ENCODE measurements around the gene DSCAM.

DSCAM gene

DNA sequence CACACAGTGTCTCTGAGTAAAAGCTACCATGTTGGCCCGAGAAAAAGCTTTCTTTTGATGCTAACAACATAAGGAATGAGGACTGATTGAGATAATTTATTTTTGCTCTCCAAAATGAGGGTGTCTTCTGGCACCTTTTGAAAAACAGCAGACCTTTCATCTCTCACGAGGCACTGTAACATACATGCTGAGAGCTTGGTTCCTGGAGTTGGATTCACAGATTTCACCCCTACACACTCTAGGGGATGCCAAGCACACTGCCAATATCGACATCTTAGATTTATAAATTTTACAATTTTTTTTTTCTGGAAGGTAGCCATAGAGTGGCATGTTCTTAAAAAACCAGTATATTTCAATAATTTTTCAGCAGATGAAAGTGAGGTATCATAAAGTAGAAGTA lies 408.3 kb downstream of the DSCAM start:
- DNase-seq: no peak

DNA sequence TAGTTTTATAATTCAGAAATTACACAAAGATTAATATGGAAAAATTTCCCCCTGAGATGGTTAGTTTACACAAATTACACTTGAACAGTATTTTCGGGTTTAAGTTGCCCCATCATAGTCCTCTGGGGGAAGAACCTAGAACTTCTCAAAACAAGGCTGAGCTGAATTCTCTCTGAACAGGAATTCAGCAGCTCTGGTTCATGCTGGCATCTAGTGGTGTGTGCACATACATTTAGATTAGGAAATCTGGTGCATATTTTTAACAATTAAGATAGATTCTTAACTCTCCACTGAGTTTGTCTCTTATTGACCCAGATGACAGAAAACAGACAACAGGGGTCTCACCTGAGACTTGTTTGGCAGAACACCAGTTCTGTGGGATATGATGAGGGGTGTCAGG lies 410.7 kb downstream of the DSCAM start:
- no peak for DNase-seq

DNA sequence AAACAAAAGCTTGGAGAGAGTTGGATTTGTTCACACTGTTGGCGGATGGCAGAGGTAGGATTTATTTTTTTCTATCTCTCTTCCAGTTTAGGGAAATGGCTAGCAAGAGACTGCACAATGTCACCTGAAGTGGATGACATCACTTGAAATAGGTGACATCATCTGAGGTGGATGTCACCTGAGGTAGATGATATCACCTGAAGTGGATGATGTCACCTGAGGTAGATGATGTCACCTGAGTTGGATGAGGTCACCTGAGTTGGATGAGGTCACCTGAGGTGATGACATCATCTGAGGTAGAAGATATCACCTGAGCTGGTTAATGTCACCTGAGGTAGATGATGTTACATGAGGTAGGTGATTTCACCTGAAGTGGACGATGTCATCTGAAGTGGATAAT lies 413.4 kb downstream of the DSCAM start:
- DNase-seq: no peak

DNA sequence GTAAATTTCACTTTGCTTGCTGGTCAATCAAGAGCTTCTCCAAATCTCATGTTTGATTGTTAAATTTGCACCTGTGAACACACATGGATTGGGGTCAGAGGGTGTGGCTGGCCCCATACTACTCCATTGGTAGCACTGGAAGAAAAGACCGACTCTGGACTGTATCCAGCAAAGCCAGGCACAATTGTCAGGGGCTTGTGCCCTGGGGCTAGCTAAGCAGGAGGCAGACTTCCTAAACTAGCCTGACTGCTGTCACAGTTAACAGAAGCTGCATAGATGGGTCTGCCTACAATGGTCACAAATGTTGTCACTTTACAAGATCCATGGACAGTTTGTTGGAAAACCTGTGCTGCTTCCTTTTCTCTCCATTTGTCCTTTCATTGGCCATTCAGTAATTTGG lies 421.0 kb downstream of the DSCAM start:
- no peak for DNase-seq

DNA sequence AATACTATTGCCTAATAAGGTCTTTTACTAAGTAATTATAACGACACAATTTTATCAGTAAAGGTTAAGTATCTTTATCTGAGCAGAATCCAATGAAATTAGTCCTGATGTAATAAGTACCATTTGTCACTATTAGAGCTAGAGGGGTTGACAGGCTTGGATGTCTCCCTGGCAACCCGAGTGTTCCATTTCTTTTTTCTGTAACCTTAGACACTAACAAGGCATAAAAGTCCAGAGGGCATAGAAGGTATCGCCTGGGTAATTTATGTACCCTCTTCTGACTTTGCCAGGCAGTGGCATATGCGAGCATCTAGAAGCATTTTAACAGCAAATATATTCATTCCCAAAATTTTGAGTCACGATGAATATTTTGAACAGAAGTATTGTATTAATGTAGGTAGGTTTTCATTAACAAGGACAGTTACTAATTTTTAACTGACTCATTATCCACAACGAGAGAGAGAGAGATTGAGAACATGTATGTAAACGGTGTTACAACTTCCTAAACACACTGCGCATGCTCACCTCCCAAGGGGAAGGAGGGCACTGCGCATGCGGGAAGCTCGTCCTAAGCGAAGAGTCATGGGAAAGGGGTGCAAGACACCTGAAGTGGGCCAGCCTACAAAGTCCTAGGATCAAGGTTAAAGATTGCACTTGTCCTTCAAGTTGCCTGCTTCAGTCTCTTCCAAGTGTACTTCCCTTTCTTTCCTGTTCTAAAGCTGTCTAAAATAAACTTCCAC lies 423.9 kb downstream of the DSCAM start:
- DNase-seq: no peak

DNA sequence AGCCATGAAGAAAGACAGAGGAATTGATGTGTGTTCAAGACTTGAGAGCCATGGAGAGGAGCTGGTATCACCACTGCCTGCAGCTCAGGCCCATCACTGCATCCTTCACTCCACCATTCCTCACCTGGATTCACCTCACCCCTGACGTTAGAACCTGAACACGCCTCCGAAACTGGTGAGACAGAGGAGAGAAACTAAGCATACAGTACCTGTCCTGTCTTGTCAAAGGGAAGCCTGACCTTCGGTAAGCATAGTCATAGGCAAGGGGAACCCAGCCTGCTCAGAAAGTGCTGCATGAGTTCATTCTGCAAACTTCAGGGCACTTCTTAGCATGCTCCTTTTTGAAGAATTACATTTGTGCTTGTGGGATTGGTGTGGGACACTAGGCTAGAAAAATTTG lies 425.8 kb downstream of the DSCAM start:
- DNase-seq: no peak

DNA sequence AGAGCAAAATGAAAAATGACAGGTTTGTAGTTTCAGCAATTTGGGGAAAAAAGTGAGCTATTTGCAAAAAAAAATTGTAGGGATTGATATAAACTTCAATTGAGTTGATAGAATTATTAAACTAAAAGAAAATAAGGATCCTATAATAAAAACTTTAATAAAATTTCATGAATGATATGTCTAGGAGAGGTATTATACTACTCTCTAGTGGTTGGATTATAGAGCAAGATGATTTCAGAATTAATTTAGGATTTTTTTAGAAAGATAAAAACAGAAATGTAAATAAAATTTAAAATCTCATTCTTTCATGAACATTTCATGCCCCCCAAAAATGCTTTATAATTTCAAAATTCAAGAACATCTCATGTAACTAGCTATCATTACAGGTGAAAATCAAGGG lies 430.4 kb downstream of the DSCAM start:
- no peak for DNase-seq

DNA sequence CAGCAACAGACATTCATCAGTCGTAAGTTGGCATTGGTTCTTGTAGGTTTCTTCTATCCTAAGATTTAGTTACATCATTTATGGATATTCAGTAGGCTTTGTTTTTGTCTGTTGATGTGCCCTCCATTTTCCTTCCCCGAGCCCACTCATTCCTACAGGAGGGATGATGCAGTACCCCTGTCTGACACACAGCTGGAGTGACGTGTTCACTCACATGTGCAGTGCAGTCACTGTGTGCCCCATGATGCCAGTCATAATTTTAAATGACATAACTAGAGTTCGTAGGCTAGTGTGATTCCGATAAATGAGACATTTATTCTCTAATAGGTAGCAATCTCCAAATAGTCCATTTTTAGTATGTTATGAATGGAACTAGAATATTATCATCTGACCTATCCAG lies 438.4 kb downstream of the DSCAM start:
- no peak for DNase-seq

DNA sequence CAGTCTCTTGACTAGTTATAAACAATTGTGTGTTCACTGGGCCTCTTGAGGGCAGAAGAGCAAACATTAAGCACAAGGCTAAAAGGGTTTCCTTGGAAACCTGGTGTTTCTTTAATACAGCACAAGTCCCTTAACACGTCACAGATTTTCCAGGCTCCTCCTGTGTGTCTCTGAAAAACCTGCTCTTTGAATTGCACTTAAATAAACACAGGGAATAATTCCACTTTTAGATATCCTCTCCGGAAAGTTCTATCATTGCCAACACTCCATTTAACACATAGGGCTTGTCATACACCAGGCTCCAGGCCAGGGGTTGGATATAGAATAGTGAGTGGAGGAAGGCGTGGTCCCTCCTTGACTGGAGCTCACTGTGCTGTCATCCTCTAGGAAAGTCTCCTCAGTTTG lies 442.6 kb downstream of the DSCAM start:
- DNase-seq: no peak

DNA sequence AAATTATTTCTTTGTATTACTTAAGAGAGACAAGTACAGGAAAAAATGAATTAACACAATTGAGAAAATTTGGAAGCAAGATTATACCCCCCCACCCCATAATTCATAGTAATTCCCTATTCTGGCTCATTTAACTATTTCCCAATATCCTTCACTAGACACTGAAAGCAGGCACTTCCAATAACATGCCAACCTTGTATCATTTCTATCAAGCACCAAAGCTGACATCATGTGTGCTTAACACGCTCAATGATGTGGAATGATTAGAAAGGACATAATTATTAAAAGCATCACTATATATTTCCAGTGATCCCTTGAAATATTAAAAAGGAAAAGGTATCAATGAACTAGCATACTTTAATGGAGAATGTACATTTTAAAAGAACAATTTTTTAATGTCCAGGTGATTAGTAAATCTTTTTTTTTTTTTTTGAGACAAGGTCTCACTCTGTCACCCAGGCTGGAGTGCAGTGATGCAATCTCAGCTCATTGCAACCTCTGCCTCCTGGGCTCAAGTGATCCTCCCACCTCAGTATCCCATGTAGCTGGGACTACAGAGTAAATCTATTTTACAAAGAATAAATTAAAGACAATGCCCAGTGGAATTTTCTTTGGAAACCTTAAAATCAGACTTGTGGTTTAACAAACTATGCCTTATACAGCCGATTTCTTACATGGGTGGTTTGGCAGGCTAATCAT lies 443.9 kb downstream of the DSCAM start:
- no peak for DNase-seq

DNA sequence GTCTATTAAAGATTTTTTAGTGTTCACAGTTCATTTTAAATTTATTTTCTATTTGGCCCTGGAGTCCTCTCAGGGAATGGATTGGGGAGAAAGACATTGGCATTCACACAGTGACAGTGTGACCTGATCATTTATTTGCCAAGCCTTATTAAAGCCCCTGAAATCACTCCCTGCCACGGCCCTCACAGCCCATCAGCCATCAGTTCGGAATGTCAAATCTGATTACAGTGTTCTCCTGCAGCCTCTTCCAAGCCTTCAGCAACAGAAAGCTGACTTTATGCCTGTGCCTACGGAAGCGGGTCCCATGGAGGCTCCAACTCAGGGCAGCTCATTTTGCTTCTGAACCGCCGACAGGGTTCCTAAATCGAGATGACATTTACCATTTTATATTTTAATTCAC lies 451.2 kb downstream of the DSCAM start:
- no peak for DNase-seq

DNA sequence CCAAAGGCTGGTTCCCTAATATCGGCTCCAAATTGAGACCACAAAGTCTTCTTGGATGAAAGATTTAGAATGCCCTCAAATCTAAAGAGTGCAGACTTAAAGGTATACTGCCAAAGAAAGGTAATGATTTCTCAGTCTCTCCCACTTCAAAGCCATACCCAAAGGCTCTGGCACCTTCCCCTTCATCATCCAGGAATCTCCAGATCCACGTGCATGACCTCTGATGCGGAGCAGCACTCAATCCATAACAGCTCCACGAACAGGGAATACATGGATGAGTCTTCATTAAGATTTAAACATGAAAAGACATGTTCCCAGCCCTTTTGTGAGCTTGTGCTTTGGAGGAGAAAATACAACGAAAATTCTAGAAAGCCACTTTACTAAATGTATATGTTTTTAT lies 453.9 kb downstream of the DSCAM start:
- no peak for DNase-seq

DNA sequence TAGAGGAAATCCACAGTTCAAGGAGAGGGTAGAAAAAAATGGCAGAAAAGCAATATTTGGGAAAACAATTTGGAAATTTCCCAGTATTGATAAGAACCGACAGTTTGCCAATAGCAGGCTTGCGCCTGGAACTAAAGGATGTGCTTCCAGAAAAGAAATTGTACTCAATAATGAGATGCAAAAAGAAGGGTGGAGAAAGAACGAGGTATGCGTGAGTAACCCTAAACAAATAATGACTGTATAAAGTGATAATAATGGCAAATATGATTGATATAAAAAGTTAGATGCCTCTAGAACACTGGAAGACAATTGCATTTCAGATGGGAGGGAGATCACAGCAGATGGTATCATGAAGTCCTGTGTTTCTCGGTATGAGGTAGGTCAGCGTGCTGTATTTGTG lies 458.9 kb downstream of the DSCAM start:
- no peak for DNase-seq

DNA sequence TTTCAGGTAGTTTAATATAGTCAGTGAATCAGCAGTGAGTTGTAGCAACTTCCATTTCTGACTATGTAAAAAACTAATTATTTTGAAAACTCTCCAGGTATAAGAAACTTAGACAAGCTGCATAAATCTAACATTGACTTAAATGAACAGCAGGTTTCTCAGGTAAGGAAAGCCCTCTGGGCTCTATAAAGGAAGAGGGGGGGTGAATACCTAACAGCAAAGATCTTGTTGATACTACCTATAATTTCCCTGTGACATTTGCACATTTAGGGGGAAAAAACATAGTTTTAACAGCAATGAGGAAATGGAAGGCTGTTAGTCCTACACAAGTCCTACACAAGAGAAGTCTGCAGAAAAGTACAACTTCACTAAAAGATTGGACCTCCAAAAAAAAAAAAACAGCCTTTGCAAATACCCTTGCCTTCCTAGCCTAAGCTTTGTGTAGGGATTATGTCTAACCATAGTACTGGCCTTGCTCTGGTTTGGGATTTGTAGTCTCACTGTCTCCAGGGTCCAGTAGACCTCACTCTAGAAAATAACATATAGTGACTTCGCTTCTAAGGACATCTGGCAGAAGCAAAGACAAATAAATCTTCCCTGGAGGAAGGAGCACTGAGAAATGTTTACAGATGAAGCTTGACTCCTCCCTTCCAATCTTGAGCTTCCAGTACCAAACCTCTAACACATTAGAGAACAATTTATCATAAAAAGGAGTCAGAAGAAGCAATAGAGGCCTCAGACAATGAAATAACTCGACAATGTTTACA lies 459.8 kb downstream of the DSCAM start:
- DNase-seq: no peak

DNA sequence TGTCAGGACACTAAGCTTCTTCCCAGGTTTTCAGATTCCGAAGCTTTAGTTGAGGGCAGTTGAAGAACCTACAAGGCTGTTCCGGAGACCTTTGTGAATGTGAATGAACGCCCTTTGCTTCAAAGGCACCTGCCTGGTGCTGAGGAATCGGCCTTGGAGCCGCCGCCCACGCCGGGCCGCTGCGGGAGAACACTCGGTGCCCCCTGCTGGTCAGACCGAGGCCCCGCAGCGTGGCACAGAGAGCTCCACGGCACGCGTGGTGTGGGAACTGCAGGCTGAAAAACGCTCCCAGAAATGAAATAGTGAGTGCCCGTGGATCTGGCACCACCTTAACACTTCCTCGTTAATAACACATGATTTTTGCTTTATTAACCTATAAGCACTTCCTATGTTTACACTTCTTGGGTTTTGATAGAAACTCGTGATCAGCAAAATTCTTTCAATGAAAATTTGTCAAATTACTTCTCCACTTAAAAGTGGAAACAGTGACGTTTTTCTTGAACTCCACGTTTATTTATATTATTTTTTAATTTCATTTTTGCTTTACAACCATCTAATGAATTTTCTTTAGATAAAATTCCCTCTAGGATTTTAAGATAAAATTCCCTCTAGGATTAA lies 460.6 kb downstream of the DSCAM start:
- peak in 1 of 2 experiments; percentile 9 for DNase-seq

DNA sequence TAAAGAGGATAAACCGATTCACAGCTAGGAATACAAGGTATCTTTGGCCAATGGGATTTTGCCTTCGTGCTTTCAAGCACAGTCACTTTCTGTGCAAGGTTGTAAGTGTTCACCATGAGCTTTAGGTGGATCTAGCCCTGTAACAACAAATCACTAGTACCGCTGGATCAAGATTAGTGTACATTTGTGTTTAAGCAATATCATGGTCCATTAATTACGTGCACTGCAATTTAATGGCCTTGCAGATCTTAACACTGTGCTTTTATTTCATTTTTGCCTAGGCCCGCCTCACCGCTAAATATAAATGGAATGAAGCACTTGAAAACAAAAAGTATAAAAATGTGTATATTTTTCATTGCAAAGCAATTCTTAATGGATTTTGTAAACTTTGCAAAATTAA lies 461.1 kb downstream of the DSCAM start:
- DNase-seq: no peak

DNA sequence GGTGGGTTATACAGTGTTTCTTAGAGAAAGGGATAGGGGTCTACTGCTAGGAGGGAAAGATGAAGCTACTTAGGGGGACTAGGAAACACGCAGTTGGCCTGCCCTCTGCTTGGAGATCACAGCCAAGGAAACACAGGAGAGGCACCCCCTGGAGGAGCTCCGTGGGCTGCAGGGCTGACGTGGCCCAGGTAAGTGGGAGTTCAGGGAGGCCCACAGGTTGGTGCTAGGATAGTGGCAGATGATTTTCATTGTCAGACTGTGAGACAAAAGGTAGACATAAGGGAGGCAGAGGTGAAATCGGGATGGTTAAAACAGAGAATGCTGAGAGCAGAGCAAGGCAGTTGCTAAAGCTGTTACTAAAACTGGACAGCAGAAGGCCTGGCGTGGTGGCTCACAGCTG lies 463.0 kb downstream of the DSCAM start:
- no peak for DNase-seq

DNA sequence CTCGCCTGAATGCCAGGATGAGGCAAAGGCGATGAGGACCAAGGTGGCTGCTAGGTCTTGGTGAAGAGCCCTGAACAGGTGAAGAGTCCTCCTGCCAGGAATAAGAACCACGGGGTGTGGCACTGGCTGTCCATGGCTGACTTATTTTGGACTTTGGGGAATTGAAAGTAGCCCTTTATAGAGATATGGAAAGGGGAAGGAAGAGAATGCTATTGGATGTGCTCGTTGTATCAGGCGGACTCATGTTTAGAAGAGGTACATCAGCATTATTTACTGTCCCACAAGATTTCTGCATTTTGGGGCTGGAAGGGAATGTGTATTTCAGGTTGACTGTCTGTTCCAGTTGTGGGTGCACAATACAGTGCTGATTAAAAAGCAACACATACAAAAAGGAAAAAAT lies 465.8 kb downstream of the DSCAM start:
- no peak for DNase-seq

DNA sequence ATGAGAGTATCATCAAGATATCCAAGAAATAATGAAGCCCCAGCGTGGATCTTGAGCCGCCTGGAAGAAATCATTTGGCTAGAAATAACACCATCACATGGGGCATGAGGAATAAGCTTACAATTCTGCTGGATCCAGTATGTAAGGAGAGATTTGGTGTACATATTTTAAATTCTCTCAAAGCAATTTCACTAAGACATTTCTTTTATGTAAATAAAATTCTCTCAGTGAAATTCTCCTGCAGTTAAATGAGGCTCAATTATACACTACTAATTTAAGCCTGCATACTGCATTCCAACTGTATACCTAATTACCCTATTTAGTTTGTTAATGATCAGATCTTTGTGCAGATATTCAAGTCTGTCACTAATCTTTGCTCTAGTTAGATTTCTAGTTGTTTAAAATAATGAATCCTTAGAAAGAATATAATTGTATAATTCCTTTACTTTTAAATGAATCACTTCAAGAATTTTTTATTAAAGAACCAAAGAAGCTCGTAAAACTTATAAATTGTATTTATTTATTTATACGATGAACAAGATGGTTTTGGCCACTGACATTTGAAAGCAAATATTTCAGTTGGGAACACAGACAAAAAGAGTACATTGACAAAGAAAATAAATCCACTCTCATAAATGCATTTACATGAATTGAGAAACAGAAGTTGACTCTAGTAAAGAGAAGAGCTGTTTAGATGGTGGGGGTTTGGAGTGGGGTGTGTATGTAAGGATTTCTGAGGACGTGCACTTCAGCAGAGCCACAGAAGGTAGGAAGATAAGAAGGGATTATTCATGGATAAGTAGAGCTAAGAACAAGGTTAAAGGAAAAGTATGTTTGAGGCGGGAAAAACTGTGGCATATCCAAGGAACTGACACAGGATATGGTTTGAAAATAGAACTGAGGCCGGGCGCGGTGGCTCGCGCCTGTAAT lies 466.8 kb downstream of the DSCAM start:
- DNase-seq: no peak

DNA sequence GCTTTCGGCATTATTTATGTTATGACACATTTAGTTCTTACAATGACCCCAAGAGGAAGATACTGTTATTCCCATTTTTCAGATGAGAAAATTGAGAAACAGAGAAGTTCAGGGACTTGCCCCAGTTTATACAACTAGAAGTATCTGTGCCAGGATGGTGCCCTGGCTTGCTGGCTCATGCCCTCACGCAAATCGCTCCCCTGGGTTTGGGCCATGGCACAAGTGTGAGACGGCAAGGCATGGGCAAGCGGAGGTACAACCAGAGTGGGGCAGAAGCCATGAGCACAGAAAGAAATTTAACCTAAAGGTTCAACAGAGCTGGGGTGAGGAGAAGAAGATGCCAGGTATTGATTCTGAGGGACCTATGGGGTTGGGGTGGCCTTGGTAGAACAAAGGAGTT lies 469.8 kb downstream of the DSCAM start:
- no peak for DNase-seq

DNA sequence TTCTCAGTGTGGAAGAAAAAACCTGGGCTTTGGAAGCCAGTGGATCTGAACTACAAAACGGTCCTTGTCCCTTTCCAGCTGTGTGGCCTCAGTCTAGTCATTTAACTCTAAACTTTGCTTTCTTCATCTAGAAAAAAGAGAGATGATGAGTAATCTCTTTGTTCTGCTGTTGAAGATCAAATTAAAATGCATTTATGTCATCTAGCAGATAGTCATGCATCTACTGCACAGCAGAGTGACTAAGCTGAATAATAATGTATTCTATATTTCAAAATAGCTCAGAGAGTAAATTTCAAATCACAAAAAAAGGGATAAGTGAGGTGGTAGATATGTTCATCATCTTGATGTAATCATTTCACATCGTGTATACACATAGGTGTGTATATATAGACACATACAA lies 473.2 kb downstream of the DSCAM start:
- no peak for DNase-seq

DNA sequence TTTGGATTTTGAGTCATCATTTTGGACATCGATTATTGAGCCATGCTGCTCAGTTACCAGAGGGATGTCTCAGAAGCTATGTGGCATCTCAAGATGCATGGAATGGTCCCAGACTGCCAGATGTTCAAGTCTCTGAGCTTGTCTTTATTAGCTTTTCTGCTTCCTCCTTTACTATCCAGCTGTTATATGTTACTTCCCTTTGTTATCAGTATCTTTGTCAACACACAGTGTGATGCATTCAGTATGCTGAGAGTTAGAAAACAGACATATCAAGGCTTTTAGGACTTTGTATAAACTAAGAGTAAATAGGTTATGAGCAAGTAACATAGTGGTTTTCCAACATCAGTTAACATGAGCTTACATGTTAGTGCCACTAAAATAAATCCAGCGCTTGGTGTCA lies 474.5 kb downstream of the DSCAM start:
- DNase-seq: no peak

DNA sequence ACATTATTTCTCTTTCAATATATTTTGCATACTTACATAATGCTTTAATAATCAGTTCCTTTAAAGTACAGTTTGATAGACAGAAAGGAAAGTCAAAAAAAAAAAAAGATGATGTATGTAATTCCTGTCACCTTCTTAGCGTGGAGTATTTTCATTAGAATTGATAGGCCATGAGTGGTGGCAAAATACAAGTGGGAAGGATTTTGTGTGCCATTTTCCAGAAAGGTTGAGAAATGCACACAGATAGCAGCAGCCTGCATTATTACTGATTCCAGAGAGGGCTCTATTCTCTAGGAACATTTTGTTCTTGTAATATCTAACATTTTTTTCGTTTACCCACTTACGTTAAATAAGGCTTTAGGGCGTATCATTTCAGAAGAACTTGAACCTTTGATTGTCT lies 475.6 kb downstream of the DSCAM start:
- no peak for DNase-seq
